Thyroid gland (tissue), 4 donors: ENCODE results near the gene URB1.

ENCODE experiments used
- POLR2A ChIP-seq, 2 donors: fragments of 450-650 bp; IDR thresholded peaks; one replicate each; pipeline ENCODE4 v1.6.1; 2017; ENCODE audit warnings: antibody characterized with exemption in 2 of 2, mild to moderate bottlenecking in 2 of 2, moderate library complexity in 1 of 2
- TF ChIP-seq, protein P1 (sequence below), 6 experiments: fragments of 200-600 bp in 3 of 6; fragments of 450-650 bp in 3 of 6; sonication (generic) in 3 of 6; IDR thresholded peaks; one replicate each; pipeline ENCODE4 v1.5.1; 2016 to 2019; ENCODE audit warnings: antibody characterized with exemption in 6 of 6, mild to moderate bottlenecking in 2 of 6, inconsistent platforms in 1 of 6, moderate library complexity in 1 of 6

DNA sequence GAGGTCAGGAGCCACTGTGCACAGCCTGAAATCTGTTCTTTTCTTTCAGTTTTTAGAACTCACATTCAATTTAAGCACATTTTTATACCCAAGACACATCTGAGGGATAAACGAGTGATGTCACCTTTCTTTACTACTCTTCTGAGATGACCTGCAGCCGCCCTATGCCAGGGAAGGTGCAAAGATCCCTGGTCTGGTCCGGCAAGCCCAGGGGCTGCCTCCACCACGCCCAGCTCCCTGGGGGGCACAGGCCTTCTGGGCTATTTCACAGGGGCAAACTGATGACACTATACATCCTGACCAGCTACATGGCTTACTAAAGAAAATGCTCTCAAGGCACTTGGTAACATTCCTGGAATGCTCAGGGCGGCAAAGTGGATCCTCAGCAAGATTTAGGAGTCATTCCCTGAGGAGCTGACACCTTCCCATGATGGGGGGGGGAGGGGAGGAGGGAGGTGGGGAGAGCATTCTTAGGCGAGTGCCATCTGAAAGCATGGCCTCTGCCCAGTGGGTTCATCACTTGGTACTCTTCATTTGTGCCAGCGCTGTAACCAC, 82.8 kb downstream of the URB1 start:
- TF ChIP-seq, protein P1, sequence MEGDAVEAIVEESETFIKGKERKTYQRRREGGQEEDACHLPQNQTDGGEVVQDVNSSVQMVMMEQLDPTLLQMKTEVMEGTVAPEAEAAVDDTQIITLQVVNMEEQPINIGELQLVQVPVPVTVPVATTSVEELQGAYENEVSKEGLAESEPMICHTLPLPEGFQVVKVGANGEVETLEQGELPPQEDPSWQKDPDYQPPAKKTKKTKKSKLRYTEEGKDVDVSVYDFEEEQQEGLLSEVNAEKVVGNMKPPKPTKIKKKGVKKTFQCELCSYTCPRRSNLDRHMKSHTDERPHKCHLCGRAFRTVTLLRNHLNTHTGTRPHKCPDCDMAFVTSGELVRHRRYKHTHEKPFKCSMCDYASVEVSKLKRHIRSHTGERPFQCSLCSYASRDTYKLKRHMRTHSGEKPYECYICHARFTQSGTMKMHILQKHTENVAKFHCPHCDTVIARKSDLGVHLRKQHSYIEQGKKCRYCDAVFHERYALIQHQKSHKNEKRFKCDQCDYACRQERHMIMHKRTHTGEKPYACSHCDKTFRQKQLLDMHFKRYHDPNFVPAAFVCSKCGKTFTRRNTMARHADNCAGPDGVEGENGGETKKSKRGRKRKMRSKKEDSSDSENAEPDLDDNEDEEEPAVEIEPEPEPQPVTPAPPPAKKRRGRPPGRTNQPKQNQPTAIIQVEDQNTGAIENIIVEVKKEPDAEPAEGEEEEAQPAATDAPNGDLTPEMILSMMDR (IDR thresholded peaks at IDR 0.05), result no peak
- TF ChIP-seq POLR2A (IDR thresholded peaks at IDR 0.05), result no peak
